CD8-positive, alpha-beta memory T cell (primary cell): ENCODE results near the gene SLC4A8. TPM values are rescaled to one million over a fixed set of nuclear protein-coding genes. Genes with fewer than 3 reads are reported as not detected.

Experiments used
- CTCF ChIA-PET: fragments of 350-600 bp; sonication (Branson Sonifier 250); formaldehyde crosslinking; loops from one replicate; lab custom pipeline; 2021; ENCODE audit warnings: antibody characterized with exemption; lab: Charles Lee
- POLR2A ChIA-PET: fragments of 350-600 bp; sonication (Branson Sonifier 250); formaldehyde crosslinking; loops from one replicate; lab custom pipeline; 2021; ENCODE audit warnings: antibody characterized with exemption; lab: Charles Lee
- DNase-seq, 5 donors: peaks; one replicate each; pipeline versions ENCODE4 v3.0.0 to v3.0.0-alpha.2; 2020 to 2022; ENCODE audit warnings: mixed read lengths in 1 of 5
- H3K27ac ChIP-seq: one replicate; pipeline ENCODE4 v1.7.0; 2013; ENCODE audit warnings: low read depth, mild to moderate bottlenecking, low read length, moderate library complexity
- H3K27me3 ChIP-seq: 2 replicates; pipeline ENCODE4 v1.7.0; 2013; ENCODE audit warnings: low read length, mild to moderate bottlenecking; ENCODE audit not compliant: insufficient read depth, poor library complexity, severe bottlenecking
- H3K36me3 ChIP-seq: 2 replicates; pipeline ENCODE4 v1.7.0; 2013; ENCODE audit warnings: mild to moderate bottlenecking, low read length, moderate library complexity; ENCODE audit not compliant: insufficient read depth
- H3K4me1 ChIP-seq: 2 replicates; pipeline ENCODE4 v1.7.0; 2013; ENCODE audit warnings: mild to moderate bottlenecking, low read length, moderate library complexity; ENCODE audit not compliant: insufficient read depth
- H3K4me3 ChIP-seq: 2 replicates; pipeline ENCODE4 v1.7.0; 2013; ENCODE audit warnings: mild to moderate bottlenecking, low read length
- H3K9me3 ChIP-seq: 2 replicates; pipeline ENCODE4 v1.7.0; 2013; ENCODE audit warnings: mild to moderate bottlenecking, low read length
- H3K27ac Mint-ChIP-seq, 8 donors: one replicate each; pipeline ENCODE4 v1.8.0; 2020 to 2021; ENCODE audit warnings: mixed read lengths in 8 of 8, mild to moderate bottlenecking in 6 of 8, inconsistent platforms in 3 of 8, moderate library complexity in 3 of 8
- H3K27me3 Mint-ChIP-seq, 2 donors: one replicate each; pipeline ENCODE4 v1.8.0; 2020 to 2021; ENCODE audit warnings: mixed read lengths in 2 of 2, mild to moderate bottlenecking in 1 of 2, moderate library complexity in 1 of 2
- H3K36me3 Mint-ChIP-seq, 3 donors: one replicate each; pipeline ENCODE4 v1.8.0; 2020 to 2021; ENCODE audit warnings: mixed read lengths in 3 of 3, inconsistent platforms in 1 of 3, mild to moderate bottlenecking in 1 of 3
- H3K4me1 Mint-ChIP-seq, 3 donors: one replicate each; pipeline ENCODE4 v1.8.0; 2020 to 2021; ENCODE audit warnings: mixed read lengths in 3 of 3, inconsistent platforms in 1 of 3, mild to moderate bottlenecking in 1 of 3
- H3K4me3 Mint-ChIP-seq, 7 donors: one replicate each; pipeline ENCODE4 v1.8.0; 2020 to 2021; ENCODE audit warnings: mixed read lengths in 7 of 7, mild to moderate bottlenecking in 6 of 7, moderate library complexity in 4 of 7, inconsistent platforms in 2 of 7
- H3K9me3 Mint-ChIP-seq, 5 donors: one replicate each; pipeline ENCODE4 v1.8.0; 2020 to 2022; ENCODE audit warnings: mixed read lengths in 5 of 5, mild to moderate bottlenecking in 3 of 5, moderate library complexity in 2 of 5, inconsistent platforms in 1 of 5
- polyA plus RNA-seq: library from polyadenylated mRNA; unstranded; fragments of 300-500 nt; fragmentation: Illumina TruSeq; gene quantifications from one replicate; pipeline ENCODE4 v1.2.3, GENCODE V29; 2021
- total RNA-seq, 2 experiments: library from RNA; stranded (reverse); gene quantifications; one replicate each; pipeline ENCODE4 v1.2.3, GENCODE V29; 2021

The SLC4A8 gene
- total and polyA plus RNA-seq, 3 experiments from 2014 or later, result 0.64 to 2.2 (median 2.0) TPM

GRCh38 chr12:51383269-51383905 is 41.2 kb upstream of the SLC4A8 start:
- no peak for DNase-seq
- Mint-ChIP-seq H3K27ac (peak overlapping the region in 3 of 8 donors; percentile 8 to 72 (median 57)), H3K4me3 (no peak overlapping the region), H3K36me3 (peaks cover 0 to 58% (median 19%) of the 10 kb centered on the region in 3 donors), H3K9me3 (no peaks in the 10 kb centered on the region), H3K27me3 (no peaks in the 10 kb centered on the region), H3K4me1 (peaks cover 17 to 42% (median 29%) of the 10 kb centered on the region in 3 donors)
- Histone ChIP-seq H3K9me3 (no peaks in the 10 kb centered on the region), H3K4me1 (peaks cover 41% of the 10 kb centered on the region), H3K36me3 (peaks cover under 1% of the 10 kb centered on the region), H3K4me3 (no peak overlapping the region), H3K27me3 (no peaks in the 10 kb centered on the region), H3K27ac (no peak overlapping the region)
- ChIA-PET POLR2A (interaction anchor here (1.0 kb wide), 1 partner anchor 14 kb away, joined by 3 read pairs; no protein-coding TSS in a partner anchor), CTCF (interaction anchor here (1.0 to 1.5 kb wide), 2 partner anchors 11 to 14 kb away, joined by 3 read pairs; no protein-coding TSS in a partner anchor)

DNA sequence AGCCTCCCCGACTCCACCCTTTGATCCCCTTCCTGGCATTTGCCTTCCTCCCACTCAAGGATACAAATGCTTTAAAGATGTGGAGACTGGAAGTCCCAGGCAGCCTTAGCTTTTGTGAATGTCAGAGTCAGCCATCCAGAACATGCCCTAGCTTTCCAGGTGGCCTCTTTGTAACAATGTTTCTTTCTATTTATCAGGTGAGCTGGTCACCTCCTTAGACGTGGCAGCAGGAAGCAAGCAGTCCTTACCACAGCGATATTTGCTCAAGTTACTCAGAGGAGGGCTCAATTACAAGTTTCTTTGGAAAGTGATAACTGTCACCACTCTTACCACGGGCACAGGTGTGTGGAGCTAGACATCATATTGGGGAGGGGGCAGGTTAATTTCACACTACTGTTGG is 38.3 kb upstream of the SLC4A8 start:
- Mint-ChIP-seq H3K4me1 (peaks cover 42 to 70% (median 54%) of the 10 kb centered on the region in 3 donors), H3K36me3 (peaks cover 0 to 34% (median 15%) of the 10 kb centered on the region in 3 donors), H3K27me3 (no peaks in the 10 kb centered on the region), H3K9me3 (no peaks in the 10 kb centered on the region), H3K27ac (peak overlapping the region in 3 of 8 donors; percentile 15 to 64 (median 29)), H3K4me3 (peak overlapping the region in 1 of 7 donors; percentile 32)
- DNase-seq, result no peak
- CTCF ChIA-PET, result interaction anchor here (0.9 to 1.5 kb wide), 3 partner anchors 10 to 18 kb away, joined by 3 to 5 read pairs (median 3); no protein-coding TSS in a partner anchor
- no peaks in the 10 kb centered on the region for H3K36me3 ChIP-seq
- H3K4me1 ChIP-seq, result peaks cover 65% of the 10 kb centered on the region
- H3K27me3 ChIP-seq, result no peaks in the 10 kb centered on the region
- no peaks in the 10 kb centered on the region for H3K9me3 ChIP-seq
- POLR2A ChIA-PET, result no interaction called here
- no peak overlapping the region for H3K4me3 ChIP-seq
- no peak overlapping the region for H3K27ac ChIP-seq

DNA sequence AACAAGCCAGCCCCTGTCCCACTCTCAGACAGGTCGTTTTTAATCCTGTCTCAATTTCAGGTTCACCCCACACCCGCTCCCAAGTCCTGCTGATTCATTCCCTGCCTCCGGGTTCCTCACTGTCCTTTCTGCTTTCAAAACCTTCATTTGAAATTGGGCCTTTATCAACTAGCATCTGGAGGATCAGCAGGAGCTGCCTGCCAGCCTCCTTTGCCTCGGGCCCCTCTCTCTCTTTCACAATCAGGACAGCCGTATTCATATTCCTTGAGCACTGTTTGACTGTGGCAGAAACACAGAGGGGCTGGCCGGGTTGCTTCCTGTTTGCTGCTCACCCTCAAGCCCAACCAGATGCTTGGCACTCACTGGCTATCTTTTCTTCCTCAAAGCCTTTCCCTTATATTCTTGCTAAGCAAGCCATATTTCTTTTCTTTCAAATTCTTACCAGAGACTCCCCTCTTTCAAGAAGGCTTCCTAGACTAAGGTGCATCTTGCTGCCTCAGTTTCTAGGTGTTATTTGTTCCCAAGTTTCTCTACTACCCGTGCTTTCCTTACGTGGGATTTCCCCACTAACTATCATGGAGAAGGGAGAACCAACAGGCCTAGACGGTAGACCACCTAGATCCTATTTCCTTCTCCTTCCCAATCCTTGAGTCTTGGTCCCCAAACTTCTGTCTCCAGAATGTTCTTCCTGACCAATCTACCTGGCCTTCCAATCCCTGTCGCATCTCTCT is 36.4 kb upstream of the SLC4A8 start:
- no peaks in the 10 kb centered on the region for H3K36me3 ChIP-seq
- H3K4me1 ChIP-seq, result peaks cover 55% of the 10 kb centered on the region
- DNase-seq, result no peak
- H3K9me3 Mint-ChIP-seq, result no peaks in the 10 kb centered on the region
- ChIA-PET CTCF (interaction anchor here (1.3 kb wide), 1 partner anchor 16 kb away, joined by 4 read pairs; no protein-coding TSS in a partner anchor), POLR2A (no interaction called here)
- H3K9me3 ChIP-seq, result no peaks in the 10 kb centered on the region
- peaks cover 0 to 15% (median 5%) of the 10 kb centered on the region in 3 donors for H3K36me3 Mint-ChIP-seq
- H3K4me3 Mint-ChIP-seq, result peak overlapping the region in 1 of 7 donors; percentile 8
- no peak overlapping the region for H3K4me3 ChIP-seq
- no peaks in the 10 kb centered on the region for H3K27me3 Mint-ChIP-seq
- H3K27me3 ChIP-seq, result no peaks in the 10 kb centered on the region
- peak overlapping the region in 6 of 8 donors; percentile 9 to 83 (median 52) for H3K27ac Mint-ChIP-seq
- H3K27ac ChIP-seq, result no peak overlapping the region
- H3K4me1 Mint-ChIP-seq, result peaks cover 45 to 73% (median 46%) of the 10 kb centered on the region in 3 donors

GRCh38 chr12:51388846-51389245 is 35.8 kb upstream of the SLC4A8 start:
- Mint-ChIP-seq H3K4me3 (peak overlapping the region in 3 of 7 donors; percentile 3 to 55 (median 33)), H3K4me1 (peaks cover 46 to 73% (median 48%) of the 10 kb centered on the region in 3 donors), H3K9me3 (no peaks in the 10 kb centered on the region), H3K27me3 (no peaks in the 10 kb centered on the region), H3K36me3 (peaks cover 0 to 9% (median 3%) of the 10 kb centered on the region in 3 donors), H3K27ac (peak overlapping the region; percentile 10 to 91 (median 56))
- POLR2A ChIA-PET, result interaction anchor here (1.3 kb wide), 1 partner anchor 150 kb away, joined by 5 read pairs; the partner anchor contains the start of gene DAZAP2
- CTCF ChIA-PET, result interaction anchor here (1.3 to 1.5 kb wide), 2 partner anchors 17 to 32 kb away, joined by 3 to 4 read pairs; no protein-coding TSS in a partner anchor
- Histone ChIP-seq H3K4me1 (peaks cover 55% of the 10 kb centered on the region), H3K36me3 (no peaks in the 10 kb centered on the region), H3K27me3 (no peaks in the 10 kb centered on the region), H3K4me3 (no peak overlapping the region), H3K9me3 (no peaks in the 10 kb centered on the region), H3K27ac (no peak overlapping the region)
- no peak for DNase-seq

GRCh38 chr12:51389302-51389999 is 35.2 kb upstream of the SLC4A8 start:
- no peak overlapping the region for H3K27ac ChIP-seq

GRCh38 chr12:51390457-51390856 is 34.2 kb upstream of the SLC4A8 start:
- Histone ChIP-seq H3K36me3 (no peaks in the 10 kb centered on the region), H3K4me1 (peaks cover 63% of the 10 kb centered on the region), H3K27ac (no peak overlapping the region), H3K9me3 (no peaks in the 10 kb centered on the region), H3K4me3 (peak overlapping the region; percentile 72), H3K27me3 (no peaks in the 10 kb centered on the region)
- H3K27me3 Mint-ChIP-seq, result no peaks in the 10 kb centered on the region
- no peaks in the 10 kb centered on the region for H3K9me3 Mint-ChIP-seq
- ChIA-PET CTCF (no interaction called here), POLR2A (interaction anchor here (1.3 to 5.5 kb wide), 2 partner anchors 21 to 152 kb away, joined by 5 to 31 read pairs; partner anchors contain the start of gene DAZAP2)
- H3K4me1 Mint-ChIP-seq, result peaks cover 59 to 84% (median 61%) of the 10 kb centered on the region in 3 donors
- peak overlapping the region in 7 of 8 donors; percentile 74 to 98 (median 88) for H3K27ac Mint-ChIP-seq
- peaks cover 0 to 4% (median 3%) of the 10 kb centered on the region in 3 donors for H3K36me3 Mint-ChIP-seq
- H3K4me3 Mint-ChIP-seq, result peak overlapping the region; percentile 86 to 98 (median 92)
- no peak for DNase-seq

More at GRCh38 chr12:51389302-51389999, 35.2 kb upstream of the SLC4A8 start:
- Histone ChIP-seq H3K4me3 (no peak overlapping the region), H3K4me1 (peaks cover 55% of the 10 kb centered on the region), H3K36me3 (no peaks in the 10 kb centered on the region), H3K27me3 (no peaks in the 10 kb centered on the region), H3K9me3 (no peaks in the 10 kb centered on the region)
- Mint-ChIP-seq H3K36me3 (peaks cover 0 to 6% (median 3%) of the 10 kb centered on the region in 3 donors), H3K27ac (peak overlapping the region; percentile 38 to 91 (median 67)), H3K27me3 (no peaks in the 10 kb centered on the region), H3K4me1 (peaks cover 49 to 76% (median 51%) of the 10 kb centered on the region in 3 donors), H3K4me3 (peak overlapping the region in 5 of 7 donors; percentile 21 to 73 (median 55)), H3K9me3 (no peaks in the 10 kb centered on the region)
- POLR2A ChIA-PET, result interaction anchor here (0.6 to 1.3 kb wide), 2 partner anchors 39 to 151 kb away, joined by 3 to 5 read pairs; partner anchors contain the start of gene DAZAP2
- peak in 2 of 5 donors; percentile 17 to 43 for DNase-seq
- CTCF ChIA-PET, result interaction anchor here (1.3 to 1.5 kb wide), 2 partner anchors 17 to 32 kb away, joined by 3 to 4 read pairs; no protein-coding TSS in a partner anchor

DNA sequence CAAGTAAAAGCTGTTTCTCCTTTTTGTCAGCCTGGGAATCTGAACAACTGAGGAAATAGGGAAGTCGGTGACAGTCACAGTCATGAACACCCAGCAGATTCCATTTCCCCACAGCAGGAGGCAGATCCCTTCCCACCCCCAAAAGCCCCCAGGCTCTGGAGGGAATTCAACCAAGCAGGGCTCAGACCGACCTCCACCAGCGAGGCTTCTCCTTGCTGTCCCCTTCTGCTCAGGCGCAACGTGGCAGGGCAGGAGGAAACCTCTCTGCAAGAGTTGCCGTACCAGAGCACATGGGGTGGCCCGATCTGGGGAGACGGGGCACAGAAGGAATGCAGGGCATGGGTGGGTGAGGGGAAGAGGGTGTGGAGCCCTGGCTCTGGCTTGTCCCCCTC is 33.7 kb upstream of the SLC4A8 start:
- peaks cover 0 to 3% (median 3%) of the 10 kb centered on the region in 3 donors for H3K36me3 Mint-ChIP-seq
- CTCF ChIA-PET, result no interaction called here
- POLR2A ChIA-PET, result interaction anchor here (5.5 kb wide), 1 partner anchor 22 kb away, joined by 31 read pairs; no protein-coding TSS in a partner anchor
- Histone ChIP-seq H3K27ac (peak overlapping the region; percentile 53), H3K27me3 (no peaks in the 10 kb centered on the region), H3K4me3 (peak overlapping the region; percentile 72), H3K4me1 (peaks cover 68% of the 10 kb centered on the region), H3K9me3 (no peaks in the 10 kb centered on the region), H3K36me3 (no peaks in the 10 kb centered on the region)
- H3K9me3 Mint-ChIP-seq, result no peaks in the 10 kb centered on the region
- H3K4me1 Mint-ChIP-seq, result peaks cover 63 to 86% (median 65%) of the 10 kb centered on the region in 3 donors
- peak overlapping the region; percentile 86 to 98 (median 92) for H3K4me3 Mint-ChIP-seq
- no peak for DNase-seq
- H3K27ac Mint-ChIP-seq, result peak overlapping the region; percentile 74 to 98 (median 87)
- H3K27me3 Mint-ChIP-seq, result no peaks in the 10 kb centered on the region
